GM19240 (cell line): ENCODE results near the gene RPA3.

Source experiments
- DNase-seq: peaks from one replicate; pipeline ENCODE4 v3.0.0; 2011; ENCODE audit warnings: low spot score; ENCODE audit not compliant: insufficient read length

Gene RPA3

GRCh38 chr7:7612519-7612918 is 105.9 kb downstream of the RPA3 start:
- DNase-seq, result no peak

GRCh38 chr7:7609330-7609729 is 109.1 kb downstream of the RPA3 start:
- no peak for DNase-seq

GRCh38 chr7:7607010-7607409 is 111.4 kb downstream of the RPA3 start:
- DNase-seq, result no peak

GRCh38 chr7:7596176-7596575 is 122.2 kb downstream of the RPA3 start:
- DNase-seq, result no peak

- no peak for DNase-seq
Observed at GRCh38 chr7:7595451-7595850, 123.0 kb downstream of the RPA3 start.
